Activated CD4-positive, CD25-positive, alpha-beta regulatory T cell (primary cell): ENCODE results near the gene PNPLA5.
A peak's percentile ranks its signal among the peaks of the same experiment; 100 is the strongest.
"Not testable (repeated sequence)": the region's sequence is repeated elsewhere in the genome, so short reads cannot be mapped to it uniquely, and the experiment has no call there.

Source experiments
- DNase-seq, 4 experiments: peaks; one replicate each; lab custom pipeline; 2025; lab: John Stamatoyannopoulos, UW

The PNPLA5 gene

GRCh38 chr22:43891360-43892182 is at the start of gene PNPLA5:
Gene PNPLA5 (minus strand): TSS chr22:43892013. CDS start chr22:43891880, 133 bp downstream.
- no peak for DNase-seq

DNA sequence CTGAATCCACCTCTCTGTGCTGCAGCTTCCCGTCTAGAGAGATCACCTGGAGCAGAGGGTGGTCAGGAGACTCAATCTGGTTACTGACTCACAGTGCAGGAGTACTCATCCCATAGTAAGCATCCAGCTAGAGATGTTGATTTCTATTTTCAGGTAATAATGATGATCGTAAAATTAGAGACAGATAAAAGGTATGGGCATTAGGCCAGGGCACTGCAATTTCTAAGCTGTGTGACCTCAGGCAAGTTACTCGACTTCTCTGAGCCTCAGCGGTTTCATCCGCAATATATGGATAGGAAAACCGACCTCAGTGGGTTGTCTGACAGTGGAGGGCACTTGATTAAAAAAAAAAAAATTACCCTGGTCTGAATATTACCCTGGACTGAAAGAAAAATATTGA is 49.6 kb upstream of the PNPLA5 start:
- no peak for DNase-seq

GRCh38 chr22:43931771-43932170 is 40.0 kb upstream of the PNPLA5 start:
- no peak for DNase-seq

- DNase-seq: no peak
Observed at GRCh38 chr22:43928908-43929307, 37.1 kb upstream of the PNPLA5 start.

DNA sequence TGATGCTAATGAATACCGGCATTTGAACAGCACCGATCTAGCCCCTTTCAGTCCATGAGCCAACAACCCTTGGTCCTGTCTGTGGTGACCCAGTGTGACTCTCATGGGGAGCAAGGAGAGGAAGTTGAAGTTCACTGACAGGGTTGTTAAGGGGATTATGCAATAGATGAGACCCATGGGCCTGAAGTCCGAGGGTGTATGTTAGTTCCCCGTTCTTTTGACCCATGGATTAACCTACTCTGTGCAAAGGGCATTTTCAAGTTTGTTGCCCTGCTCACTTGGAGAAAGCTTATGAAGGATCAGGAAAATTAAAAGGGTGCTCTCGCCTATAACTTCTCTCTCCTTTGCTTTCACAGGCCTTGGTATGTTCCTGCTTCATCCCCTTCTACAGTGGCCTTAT is 36.7 kb upstream of the PNPLA5 start:
- no peak for DNase-seq

DNA sequence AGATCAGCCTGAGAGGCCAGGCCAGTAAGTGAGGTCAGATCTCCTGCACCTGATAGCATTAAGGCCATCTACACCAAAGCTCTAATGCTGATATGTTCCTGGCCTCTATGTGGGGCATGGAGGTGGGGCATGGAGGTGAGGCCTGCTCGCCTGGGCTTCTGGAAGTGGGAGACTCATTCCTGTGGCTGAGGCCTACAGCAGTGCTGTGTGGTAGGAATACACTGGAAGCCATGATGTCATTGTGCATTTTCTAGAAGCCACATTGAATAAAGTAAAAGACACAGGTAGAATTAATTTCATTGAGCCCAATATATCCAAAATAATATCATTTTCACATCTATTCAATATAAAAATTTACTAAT is 34.5 kb upstream of the PNPLA5 start:
- DNase-seq: no peak

- DNase-seq: no peak
Observed at GRCh38 chr22:43925433-43926348, 33.9 kb upstream of the PNPLA5 start.

DNA sequence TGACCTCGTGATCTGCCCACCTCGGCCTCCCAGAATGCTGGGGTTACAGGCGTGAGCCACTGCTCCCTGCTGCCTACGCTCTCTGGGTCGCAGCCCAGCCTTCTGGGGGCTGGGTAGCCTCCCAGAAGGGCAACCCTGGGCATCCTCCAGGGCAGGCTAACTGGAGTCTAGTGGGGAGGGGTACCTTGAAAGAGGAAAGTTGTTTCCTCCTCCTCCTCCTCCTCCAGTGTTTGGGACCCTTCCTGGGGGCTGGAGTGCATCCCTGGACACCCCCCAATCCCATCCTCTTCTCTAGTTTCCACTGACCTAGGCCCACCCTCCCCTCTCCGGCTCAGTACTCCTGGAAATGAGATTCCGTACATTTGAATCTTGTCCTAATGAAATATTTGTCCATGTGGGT is 33.1 kb upstream of the PNPLA5 start:
- DNase-seq: no peak

DNA sequence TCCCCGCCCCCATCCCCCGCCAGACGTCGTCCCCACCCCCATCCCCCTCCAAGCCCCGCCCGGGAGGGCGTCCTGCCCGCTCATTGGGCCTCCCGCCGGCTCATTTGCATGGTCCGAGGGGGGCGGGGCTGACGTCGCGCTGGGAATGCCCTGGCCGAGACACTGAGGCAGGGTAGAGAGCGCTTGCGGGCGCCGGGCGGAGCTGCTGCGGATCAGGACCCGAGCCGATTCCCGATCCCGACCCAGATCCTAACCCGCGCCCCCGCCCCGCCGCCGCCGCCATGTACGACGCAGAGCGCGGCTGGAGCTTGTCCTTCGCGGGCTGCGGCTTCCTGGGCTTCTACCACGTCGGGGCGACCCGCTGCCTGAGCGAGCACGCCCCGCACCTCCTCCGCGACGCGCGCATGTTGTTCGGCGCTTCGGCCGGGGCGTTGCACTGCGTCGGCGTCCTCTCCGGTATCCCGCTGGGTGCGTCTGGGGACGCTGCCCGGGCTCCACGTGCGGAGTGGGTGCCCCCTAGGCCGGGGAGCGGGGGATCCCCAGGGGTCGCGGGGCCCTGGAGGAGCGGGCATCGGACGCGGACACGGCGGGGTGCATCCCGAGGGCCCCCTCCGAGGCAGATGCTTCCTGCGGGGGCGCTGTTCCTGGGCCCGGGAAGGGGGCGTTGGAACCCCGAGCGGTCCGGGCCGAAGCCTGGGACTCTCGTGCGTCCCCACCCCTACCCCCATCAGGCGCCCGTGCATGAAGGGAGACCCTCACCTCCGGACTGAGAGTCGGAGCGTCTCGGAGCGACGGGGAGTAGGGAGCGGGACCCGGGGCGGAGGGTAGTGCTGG is 32.0 kb upstream of the PNPLA5 start, which contains the start of gene PNPLA3:
Gene PNPLA3, plus strand, starts transcription at position 175 of the 834 bp plus-strand sequence. Its CDS starts 107 bp downstream, at position 282.
- DNase-seq: peak; percentile 28 to 42 (median 39)

DNA sequence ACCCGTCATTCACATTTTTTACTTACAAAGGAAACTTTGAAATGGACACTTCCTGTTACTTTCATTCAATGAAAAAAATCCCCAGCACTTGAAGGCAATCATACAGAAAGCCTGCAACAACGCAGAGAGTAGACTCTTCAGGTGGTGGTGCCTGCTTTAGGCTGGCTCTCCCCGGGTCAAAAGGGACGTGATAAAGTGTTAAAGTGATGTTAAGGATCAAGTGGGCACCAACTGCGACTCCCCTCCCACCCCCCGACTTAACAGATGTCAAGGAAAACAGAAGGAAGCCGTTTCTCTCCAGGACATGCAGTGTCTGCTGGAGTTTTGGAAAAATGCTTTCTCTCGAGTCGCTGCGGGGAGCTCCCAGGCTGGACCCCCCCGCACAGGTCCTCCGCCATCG is 31.4 kb upstream of the PNPLA5 start:
- no peak for DNase-seq

- no peak for DNase-seq
Observed at GRCh38 chr22:43922123-43922522, 30.3 kb upstream of the PNPLA5 start.

DNA sequence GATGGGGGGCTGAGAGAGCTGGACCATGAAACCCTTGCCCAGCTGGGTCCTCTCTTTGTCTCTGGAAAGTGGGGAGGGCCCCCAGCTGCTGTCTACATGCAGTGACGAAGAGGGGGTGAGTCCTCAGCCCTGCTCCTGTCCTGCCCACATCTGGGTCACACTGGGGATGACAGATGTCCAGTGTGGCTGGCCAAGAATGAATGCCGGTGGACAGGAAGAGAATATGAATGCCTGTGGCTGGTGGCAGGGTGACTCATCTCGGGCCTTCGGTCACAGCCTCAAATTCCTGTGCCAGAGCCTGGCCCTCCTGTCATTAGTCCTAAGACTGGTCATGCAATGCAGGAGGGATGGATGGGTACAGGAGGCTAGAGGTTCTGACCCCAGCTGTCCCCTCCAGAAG is 29.6 kb upstream of the PNPLA5 start:
- no peak for DNase-seq

DNA sequence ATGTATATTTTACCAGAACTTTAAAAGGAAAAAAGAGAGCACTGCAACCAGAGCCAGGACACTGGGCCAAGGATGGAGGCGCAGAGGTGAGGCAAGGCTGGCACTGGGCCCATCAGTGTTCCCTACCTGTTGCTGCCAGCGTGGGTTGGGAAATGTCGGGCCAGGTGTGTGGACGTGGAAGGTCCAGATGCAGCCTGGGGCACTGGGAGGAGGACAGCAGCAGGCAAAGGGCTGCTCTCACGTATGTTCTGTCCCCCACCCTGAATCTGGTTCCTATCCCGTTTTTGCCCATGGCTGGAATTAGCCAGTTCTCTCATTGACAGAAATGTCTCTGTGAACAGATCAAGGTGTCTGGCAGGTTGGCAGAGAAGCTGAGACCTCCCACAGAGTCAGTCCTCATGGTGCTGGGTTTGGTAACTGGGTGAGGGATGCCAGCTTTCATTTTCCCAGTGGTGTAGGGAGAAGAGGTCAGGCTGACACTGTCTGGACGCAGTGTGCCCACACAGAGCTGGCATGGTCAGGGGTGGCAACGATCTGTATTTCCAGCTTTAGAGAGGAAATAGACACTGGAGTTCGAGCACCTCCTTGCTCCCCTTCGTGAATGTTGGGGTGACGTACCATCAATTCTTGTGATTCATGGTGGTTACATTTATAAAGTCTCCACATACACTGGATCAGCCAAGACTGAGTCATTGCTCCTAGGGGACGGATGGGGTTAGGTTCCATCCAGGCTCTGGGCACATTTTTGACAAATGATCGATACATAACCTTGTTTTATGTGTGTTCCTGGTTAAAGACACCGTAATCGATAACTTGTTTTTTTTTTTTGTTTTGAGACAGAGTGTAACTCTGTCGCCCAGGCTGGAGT is 27.5 kb upstream of the PNPLA5 start:
- no peak for DNase-seq

- no peak for DNase-seq
Observed at GRCh38 chr22:43917521-43917920, 25.7 kb upstream of the PNPLA5 start.

DNA sequence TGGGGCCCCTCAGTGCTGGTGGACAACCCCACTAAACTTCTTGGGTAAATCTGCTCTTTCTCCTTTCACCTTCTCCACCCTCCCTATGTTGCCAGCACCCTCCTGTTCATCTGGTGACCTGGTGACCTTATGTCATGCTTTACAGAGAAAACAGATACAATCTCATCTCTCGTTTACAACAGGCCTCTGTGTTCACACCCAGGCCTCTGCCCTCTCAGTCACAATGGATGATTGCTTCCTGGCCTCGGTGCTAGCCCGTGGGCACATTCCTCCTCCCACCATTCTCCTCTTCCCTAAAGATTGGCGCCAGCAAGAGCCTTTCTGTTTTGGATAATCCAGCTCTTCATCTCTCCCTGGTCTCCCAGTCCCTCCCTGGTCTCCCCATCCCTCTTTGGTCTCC is 19.5 kb upstream of the PNPLA5 start:
- no peak for DNase-seq

DNA sequence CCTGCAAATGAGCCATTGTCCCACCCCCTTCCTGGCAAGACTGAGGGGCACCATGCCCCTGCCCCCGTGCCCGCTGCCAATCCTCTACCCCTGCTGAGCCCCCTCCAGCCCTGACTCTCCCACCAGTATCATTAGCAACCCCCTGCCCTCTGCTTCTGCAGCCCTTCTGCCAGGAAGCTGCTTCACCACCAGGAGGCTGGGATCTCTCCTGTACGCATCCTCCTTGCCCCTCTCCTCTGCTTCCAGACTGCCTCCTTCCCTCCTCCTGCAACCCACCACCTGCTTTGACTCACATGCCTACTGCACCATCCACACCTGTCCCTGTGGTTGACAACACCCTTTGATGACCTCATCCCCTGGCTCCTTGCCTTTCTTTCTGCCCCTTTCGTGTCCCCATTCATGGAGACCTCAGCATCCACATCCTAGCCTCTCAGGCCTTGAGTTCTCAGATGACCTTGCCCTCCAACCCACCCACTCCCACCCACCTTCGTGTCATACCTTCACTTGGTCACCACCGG is 18.4 kb upstream of the PNPLA5 start:
- DNase-seq: no peak

GRCh38 chr22:43909708-43910107 is 17.9 kb upstream of the PNPLA5 start:
- DNase-seq: no peak

GRCh38 chr22:43905681-43906080 is 13.9 kb upstream of the PNPLA5 start:
- no peak for DNase-seq

GRCh38 chr22:43904412-43904811 is 12.6 kb upstream of the PNPLA5 start:
- not testable (repeated sequence) for DNase-seq

DNA sequence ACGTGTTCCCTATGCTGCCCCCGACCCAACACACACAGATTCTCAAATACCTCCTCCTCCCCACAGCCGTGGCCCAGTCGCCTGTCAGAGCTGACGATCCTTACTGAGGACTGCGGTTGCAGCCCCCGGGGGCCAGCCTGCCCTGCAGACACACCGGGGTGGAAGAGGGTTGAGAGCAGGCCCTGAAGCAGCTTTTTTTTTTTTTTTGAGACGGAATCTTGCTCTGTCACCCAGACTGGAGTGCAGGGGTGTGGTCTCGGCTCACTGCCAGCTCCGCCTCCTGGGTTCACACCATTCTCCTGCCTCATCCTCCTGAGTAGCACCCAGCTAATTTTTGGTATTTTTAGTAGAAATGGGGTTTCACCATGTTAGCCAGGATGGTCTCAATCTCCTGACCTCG is 11.2 kb upstream of the PNPLA5 start:
- DNase-seq: not testable (repeated sequence)
